ENCODE data around the gene NTRK3. TPM values are rescaled to one million over a fixed set of nuclear protein-coding genes. Genes with fewer than 3 reads are reported as not detected.

The NTRK3 gene
- total RNA-seq, 2 experiments from 2014 or later = 0.78 TPM; not detected in 1

GRCh38 chr15:87906444-87906843 is 350.1 kb downstream of the NTRK3 start:
- ATAC-seq (ENCODE audit: poor library complexity) (no peak), DNase-seq (no peak)
- Histone ChIP-seq H3K27me3 (ENCODE audit: control insufficient read depth in 1 of 2, insufficient read depth in 2 of 2, low read length in 2 of 2) (no peaks in the 10 kb centered on the region), H3K9me3 (ENCODE audit: control insufficient read depth in 1 of 2, insufficient read depth in 1 of 2, low read length in 2 of 2) (peaks cover 0 to 9% of the 10 kb centered on the region in 2 experiments), H3K4me1 (ENCODE audit: insufficient read depth, low read length) (no peaks in the 10 kb centered on the region), H3K36me3 (ENCODE audit: insufficient read depth, low read length) (no peaks in the 10 kb centered on the region), H3K27ac (ENCODE audit: low read depth in 1 of 2, low read length in 2 of 2) (no peak overlapping the region), H3K4me3 (ENCODE audit: low read length) (no peak overlapping the region)
- CTCF ChIA-PET = no interaction called here
- intact Hi-C loops (cut with DNase I, micrococcal nuclease) = no loop called here
- Mint-ChIP-seq H3K4me3 (no peak overlapping the region), H3K9me3 (no peaks in the 10 kb centered on the region), H3K4me1 (ENCODE audit: low read depth) (no peaks in the 10 kb centered on the region), H3K27me3 (no peaks in the 10 kb centered on the region), H3K36me3 (ENCODE audit: low read depth) (no peaks in the 10 kb centered on the region), H3K27ac (no peak overlapping the region)
- POLR2A ChIA-PET = no interaction called here
- no peak for TF ChIP-seq CTCF (IDR thresholded peaks at IDR 0.05)

DNA sequence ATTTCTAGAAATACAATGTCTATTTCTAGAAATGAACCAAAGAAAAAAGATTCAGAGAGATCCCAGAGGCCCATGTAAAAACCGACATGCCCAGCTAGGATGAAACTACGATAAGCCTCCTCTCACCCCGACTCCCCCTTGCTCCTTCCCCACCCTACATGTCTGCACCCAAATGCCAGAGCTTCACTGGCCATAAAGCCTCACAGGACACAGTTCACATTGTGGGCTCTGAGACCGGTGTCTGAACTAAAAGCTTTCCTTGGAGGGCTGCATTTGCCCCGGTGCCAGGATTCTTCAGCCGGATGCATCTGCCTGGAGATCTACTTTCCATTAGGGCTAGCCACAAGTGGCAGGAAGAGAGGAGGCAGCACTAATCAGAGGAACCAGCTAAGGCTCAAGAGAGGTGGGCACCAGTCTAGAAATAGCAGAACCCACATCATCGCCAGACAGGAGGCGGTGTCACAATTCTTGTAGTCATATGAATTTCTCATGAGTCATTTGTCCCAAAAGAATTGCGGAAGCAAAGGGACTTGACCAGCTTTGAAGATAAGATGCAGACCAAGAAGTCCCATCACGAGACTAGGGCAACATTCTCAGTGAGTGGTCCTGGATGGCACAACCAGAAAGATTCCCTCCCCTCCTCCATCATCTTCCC is 353.6 kb downstream of the NTRK3 start:
- intact Hi-C loops (cut with DNase I, micrococcal nuclease) = no loop called here
- Histone ChIP-seq H3K9me3 (ENCODE audit: control insufficient read depth in 1 of 2, insufficient read depth in 1 of 2, low read length in 2 of 2) (peaks cover 0 to under 1% of the 10 kb centered on the region in 2 experiments), H3K27ac (ENCODE audit: low read depth in 1 of 2, low read length in 2 of 2) (no peak overlapping the region), H3K4me1 (ENCODE audit: insufficient read depth, low read length) (no peaks in the 10 kb centered on the region), H3K27me3 (ENCODE audit: control insufficient read depth in 1 of 2, insufficient read depth in 2 of 2, low read length in 2 of 2) (no peaks in the 10 kb centered on the region), H3K4me3 (ENCODE audit: low read length) (no peak overlapping the region), H3K36me3 (ENCODE audit: insufficient read depth, low read length) (no peaks in the 10 kb centered on the region)
- TF ChIP-seq CTCF (IDR thresholded peaks at IDR 0.05) = no peak
- Mint-ChIP-seq H3K36me3 (ENCODE audit: low read depth) (no peaks in the 10 kb centered on the region), H3K4me1 (ENCODE audit: low read depth) (no peaks in the 10 kb centered on the region), H3K27ac (no peak overlapping the region), H3K27me3 (peaks cover 9% of the 10 kb centered on the region), H3K9me3 (no peaks in the 10 kb centered on the region), H3K4me3 (no peak overlapping the region)
- ChIA-PET POLR2A (no interaction called here), CTCF (no interaction called here)
- ATAC-seq (ENCODE audit: poor library complexity) (no peak), DNase-seq (peak in 2 of 14 experiments; percentile 38 to 48)

DNA sequence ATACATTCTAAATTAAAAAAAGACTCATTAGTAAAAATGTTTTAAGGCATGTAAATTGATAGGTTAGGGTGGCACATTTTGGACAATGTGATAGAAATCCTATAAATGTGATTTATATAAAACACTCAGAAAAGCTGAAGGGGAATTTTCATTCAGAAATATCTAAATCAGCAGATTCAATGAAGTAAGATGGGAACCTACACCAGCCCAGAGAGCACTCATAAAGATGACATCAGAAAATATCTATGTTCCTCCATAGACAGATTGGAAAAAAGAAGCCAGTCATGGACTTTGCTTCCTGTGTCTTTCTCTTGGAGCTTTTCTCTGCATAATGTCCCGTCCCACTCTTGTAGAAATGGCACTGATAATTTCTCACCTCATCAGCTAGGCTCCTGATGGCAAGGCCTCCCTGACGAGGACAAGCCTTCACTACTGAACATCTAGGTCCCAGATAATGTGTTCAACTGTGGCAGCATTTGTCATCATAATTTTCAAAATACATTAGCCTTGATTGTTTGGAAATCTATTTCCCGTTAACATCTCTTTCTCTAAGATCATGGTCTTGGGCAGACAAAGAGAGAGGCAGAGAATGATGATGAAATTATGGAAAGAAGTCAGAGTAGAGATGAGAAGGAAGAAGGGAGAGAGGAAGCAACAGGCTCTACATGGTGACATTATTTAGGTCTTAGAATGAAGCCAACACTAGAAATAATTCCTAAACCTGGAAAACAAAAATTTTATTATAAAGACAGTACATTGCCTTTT is 354.4 kb downstream of the NTRK3 start:
- Mint-ChIP-seq H3K9me3 (no peaks in the 10 kb centered on the region), H3K4me1 (ENCODE audit: low read depth) (no peaks in the 10 kb centered on the region), H3K27ac (no peak overlapping the region), H3K4me3 (no peak overlapping the region), H3K27me3 (peaks cover 10% of the 10 kb centered on the region), H3K36me3 (ENCODE audit: low read depth) (no peaks in the 10 kb centered on the region)
- TF ChIP-seq CTCF (IDR thresholded peaks at IDR 0.05) = no peak
- ChIA-PET CTCF (no interaction called here), POLR2A (no interaction called here)
- H3K4me1 ChIP-seq (ENCODE audit: insufficient read depth, low read length) = no peaks in the 10 kb centered on the region
- no peak overlapping the region for H3K4me3 ChIP-seq (ENCODE audit: low read length)
- H3K27me3 ChIP-seq (ENCODE audit: control insufficient read depth in 1 of 2, insufficient read depth in 2 of 2, low read length in 2 of 2) = no peaks in the 10 kb centered on the region
- no peak for ATAC-seq (ENCODE audit: poor library complexity)
- H3K27ac ChIP-seq (ENCODE audit: low read depth in 1 of 2, low read length in 2 of 2) = no peak overlapping the region
- no peak for DNase-seq
- H3K36me3 ChIP-seq (ENCODE audit: insufficient read depth, low read length) = no peaks in the 10 kb centered on the region
- intact Hi-C loops (cut with DNase I, micrococcal nuclease) = no loop called here
- H3K9me3 ChIP-seq (ENCODE audit: control insufficient read depth in 1 of 2, insufficient read depth in 1 of 2, low read length in 2 of 2) = no peaks in the 10 kb centered on the region

Data from CD4-positive, alpha-beta T cell (primary cell).